Measurements from ENCODE around the gene FRMD4A.
"Not testable (repeated sequence)": the region's sequence is repeated elsewhere in the genome, so short reads cannot be mapped to it uniquely, and the experiment has no call there.

The FRMD4A gene

GRCh38 chr10:13829790-13830189 is 500.9 kb downstream of the FRMD4A start:
- no peak for DNase-seq

DNA sequence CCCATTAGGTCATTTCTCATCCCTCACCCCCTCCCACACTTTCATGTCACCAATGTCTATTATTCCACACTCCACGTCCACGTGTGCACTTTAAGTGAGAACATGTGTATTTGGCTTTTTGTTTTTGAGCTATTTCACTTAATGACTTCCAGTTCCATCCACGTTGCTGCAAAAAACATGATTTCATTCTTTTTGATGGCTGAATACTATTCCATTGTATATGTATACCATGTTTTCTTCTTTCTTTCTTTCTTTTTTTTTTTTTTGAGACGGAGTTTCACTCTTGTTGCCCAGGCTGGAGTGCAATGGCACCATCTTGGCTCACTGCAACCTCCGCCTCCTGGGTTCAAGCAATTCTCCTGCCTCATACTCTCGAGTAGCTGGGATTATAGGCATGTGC is 502.4 kb downstream of the FRMD4A start:
- not testable (repeated sequence) for DNase-seq

DNA sequence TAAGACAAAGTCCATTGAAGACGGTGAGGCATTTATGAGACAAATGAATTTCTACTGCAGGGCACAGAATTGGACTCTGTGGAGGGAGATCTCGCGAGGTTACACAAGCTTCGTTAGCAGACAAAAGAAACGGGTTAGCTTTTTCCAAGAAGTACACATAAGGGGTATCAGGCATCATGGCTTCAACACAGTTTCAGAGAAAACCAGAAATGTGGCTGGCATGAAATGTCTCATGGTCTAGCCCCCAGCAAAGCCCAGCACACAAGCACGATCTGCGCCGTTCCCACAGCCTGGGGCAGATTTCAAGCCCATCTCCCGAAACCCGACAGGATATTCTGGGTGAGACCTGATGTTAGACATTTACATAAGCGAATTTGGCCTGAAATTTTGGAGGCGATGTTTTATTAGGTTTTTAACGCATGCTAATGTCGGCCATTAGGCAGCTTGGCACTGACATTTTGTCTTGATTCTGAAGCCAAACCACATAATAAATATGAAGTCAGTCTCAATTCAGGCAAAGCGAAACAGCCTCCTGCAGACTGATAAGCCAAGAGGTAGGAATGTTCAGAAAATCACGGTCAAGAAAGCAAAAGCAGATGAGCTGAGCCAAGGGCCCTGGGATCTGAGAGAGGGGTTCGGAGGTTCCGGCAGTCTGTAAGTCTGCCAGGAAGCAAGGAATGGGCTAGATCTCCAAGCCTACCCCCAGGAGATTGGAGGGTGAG is 503.5 kb downstream of the FRMD4A start:
- DNase-seq = no peak

DNA sequence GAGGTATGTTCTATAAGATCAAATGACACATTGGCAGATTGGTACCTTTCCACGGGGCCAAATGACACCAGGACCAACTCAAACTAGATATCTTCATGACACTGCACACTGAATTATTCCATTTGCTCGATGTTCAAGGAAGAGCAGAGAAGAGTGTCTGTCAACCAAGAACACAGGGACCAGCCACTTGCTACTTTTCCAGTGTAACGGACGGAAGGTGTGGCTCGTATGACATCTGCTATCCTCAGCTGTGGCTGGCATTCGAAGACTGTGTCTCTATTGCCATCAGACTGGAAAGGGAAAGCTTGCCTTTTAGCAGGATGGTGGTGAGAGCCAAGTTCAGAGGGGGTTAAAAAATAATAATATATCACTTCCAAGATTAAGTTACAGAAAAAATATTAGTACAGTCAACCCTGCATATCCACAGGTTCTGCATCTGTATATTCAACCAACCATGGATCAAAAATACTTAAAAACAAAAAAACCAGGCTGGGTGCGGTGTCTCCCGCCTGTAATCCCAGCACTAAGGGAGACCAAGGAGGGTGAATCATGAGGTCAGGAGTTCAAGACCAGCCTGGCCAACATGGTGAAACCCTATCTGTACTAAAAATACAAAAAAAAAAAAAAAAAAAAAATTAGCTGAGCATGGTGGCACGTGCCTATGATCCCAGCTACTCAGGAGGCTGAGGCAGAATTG is 506.9 kb downstream of the FRMD4A start:
- no peak for DNase-seq

GRCh38 chr10:13823096-13823708 is 507.5 kb downstream of the FRMD4A start:
- no peak for DNase-seq

GRCh38 chr10:13822490-13822889 is 508.2 kb downstream of the FRMD4A start:
- no peak for DNase-seq

DNA sequence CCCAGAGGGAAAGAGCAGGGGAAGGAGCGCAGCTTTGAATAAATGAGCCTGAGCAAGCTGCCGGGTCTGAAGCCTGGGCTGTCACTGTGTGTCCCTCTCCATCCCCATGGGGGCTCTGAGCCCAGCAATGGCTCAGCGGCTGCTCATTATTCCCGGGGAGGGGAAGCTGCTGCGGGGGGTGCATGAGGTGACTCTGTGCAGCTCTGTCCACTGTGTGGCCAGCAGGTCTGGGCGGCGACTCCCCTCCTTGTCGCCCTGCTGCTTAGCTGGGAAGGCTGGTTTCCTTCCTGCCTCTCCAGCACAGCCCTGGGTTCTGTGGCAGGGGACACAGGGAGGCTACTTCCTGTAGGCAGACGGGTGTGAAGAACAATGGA is 509.8 kb downstream of the FRMD4A start:
- DNase-seq = no peak

DNA sequence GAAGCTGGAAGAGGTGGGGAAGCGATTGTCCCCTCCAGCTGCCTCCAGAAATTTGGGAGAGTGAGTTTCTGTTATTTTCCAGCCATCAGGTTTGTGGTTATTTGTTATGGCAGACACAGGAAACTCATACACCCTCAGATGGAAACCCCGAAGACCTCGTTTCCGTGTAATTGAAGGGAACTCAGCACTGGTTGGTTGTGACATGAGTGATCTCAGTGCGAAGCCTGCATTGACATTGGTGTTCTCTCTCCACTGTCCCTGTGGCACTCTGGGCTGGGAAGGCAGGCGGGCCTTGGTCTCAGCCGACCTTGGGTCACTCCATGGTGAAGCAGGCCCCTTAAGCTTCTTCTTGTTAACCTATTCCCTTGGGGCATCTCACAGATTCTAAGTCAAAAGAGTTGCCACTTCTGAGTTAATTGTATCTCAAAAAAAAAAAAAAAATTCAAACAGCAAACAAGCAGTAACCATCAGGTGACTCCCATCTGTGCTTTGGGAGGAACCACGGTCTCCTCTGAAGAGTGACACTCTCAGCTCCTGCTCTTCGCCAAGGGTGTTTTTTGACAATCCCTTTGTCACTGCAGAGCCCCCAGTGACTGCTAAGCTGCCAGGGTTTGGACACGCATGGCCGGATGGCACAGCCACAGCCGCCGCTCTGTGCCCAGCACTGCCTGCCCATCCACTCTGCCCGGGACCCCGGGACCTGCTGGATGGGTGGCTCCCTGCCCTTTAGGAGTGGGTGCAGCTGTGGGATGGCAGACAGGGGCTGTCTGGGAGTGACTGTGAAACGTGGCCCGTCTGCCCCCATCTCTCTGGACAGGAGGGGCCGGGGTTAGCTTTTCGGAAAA is 510.4 kb downstream of the FRMD4A start:
- DNase-seq = no peak

DNA sequence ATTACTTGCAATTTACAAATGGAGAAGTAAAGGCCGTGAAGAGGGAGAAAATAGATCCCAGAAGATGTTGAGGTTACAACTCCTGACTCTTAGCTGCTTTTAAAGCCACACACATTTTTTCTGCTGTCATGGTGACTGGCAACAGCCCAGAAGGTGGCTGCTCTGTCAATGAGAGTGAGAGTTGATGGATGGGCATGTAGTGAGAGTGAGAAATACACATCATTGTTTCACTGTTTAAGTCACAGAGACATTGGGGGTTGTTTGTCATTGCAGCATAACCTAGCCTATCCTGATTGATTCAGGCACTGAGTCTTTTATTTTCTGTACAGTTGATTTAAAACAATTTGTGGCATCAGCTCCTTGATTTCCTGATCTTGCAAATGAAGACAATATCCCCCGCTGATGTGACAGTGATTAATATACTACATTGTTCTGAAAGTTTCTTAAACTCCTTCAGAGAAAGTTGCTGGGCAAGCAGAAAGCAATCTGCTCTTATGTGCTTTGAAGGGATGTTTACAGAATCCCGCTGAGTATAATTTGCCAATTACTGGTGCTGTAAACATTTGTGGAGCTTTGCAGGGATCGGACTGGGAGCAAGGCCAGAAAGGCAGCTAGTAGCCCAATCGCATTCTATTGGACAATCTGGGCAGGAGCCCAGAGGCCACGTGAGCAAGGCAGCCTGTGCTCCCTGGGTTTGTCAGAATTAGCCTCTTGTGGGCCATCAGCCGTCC is 514.4 kb downstream of the FRMD4A start:
- DNase-seq = no peak

DNA sequence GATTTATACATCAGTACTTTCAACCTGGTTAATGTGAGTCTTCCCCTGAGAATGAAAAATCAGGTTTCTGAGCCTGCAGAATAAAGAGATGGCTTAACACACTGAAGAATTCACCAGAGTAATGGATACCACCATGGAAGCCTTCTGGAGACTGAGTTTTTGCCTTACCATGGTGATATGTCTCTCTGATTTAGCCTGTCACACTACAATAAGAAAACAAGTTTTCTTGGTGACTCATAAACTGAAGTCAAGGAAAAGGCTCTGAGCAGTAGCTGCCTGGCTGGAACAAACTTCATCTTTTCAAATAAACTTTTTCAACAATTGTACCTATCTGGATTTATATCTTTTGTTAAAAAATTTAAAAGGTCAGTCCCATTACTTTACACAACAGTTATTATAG is 515.0 kb downstream of the FRMD4A start:
- DNase-seq = no peak

- DNase-seq = no peak
These were observed 517.2 kb downstream of the FRMD4A start for GRCh38 chr10:13813550-13813949.

- no peak for DNase-seq
These were observed 517.9 kb downstream of the FRMD4A start for GRCh38 chr10:13812804-13813203.

- no peak for DNase-seq
These were observed 520.2 kb downstream of the FRMD4A start for GRCh38 chr10:13810568-13810967.

DNA sequence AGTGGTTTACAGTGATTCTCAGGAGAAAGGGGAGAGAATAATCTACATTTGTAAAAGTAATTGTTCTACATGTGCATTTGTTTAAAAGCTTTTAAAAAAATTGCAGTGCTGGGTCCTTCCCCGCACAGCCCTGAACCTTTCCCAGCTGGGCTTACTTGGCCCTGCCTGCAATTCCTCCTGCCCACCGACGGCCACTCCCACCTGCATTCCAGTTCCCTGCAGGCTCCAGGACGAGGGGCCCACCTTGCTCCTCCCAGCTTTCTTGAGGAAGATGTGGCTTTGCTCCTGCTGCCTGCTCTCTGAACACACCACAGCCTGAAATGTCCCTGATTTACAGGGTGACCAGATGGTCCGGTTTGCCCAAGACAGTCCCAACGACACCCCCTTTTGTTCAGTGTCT is 521.3 kb downstream of the FRMD4A start:
- DNase-seq = no peak

- DNase-seq = no peak
These were observed 522.0 kb downstream of the FRMD4A start for GRCh38 chr10:13808556-13809391.

DNA sequence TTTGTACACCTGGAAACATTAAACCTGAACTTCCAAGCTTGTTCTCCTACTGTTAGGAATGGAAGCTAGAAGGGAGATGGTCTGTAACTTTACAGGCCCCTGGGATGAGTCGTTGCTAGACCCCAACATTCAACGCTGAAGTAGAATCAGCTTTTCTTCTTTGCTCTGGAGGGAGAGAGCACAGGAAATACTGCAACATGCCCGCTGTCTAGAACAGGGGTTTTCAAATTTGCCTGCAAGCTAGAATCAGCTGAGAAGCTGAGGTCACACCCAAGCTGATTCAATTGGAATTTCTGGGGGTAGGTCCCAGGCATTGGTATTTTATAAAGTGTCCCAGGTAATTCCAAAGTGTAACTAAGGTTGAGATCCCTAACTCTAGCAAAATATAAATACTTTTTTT is 524.3 kb downstream of the FRMD4A start:
- DNase-seq = no peak

DNA sequence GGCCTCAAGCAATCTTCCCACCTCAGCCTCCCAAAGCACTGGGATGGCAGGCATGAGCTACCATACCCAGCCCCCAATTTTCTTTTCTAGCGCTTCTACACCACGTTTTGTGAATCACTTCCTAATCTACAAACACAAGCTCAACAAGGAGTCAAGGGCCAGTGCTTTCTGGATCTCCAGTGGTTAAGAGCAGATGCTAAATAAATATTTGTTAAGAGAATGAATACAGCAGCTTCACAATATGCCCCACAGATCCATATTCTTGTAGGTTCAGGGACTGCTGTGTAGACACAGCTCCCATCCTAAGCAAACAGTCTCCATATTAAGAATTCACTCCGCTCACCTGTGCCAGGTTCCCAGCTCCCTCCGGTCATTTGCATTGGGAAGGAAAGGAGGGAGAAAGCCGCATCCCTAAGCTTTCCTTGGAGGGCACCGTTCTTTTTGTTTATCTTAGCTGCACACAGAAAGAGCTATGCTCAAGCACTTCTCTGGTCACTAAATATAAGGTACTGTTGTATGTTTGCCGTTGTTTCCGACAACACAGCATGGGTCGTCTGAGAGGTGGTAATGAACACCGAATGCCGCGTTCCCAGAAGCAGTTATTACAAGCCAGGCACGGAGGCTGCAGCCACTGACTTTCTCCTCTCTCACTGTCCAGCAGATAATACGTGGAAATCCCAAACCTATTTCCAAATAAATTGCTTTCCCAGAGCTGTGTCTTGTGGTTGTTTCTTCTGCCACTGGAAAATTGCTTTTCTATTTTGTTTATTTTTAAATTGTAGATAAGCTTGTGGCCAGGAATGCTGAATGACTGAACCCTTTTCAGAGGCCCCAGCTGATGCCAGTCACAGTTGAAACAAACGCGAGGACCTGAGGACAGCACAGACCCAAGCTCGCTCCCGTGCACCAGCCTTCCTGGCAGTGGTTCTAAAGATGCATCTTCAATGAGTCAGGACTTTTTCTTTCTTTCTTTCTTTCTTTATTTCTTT is 526.9 kb downstream of the FRMD4A start:
- no peak for DNase-seq

DNA sequence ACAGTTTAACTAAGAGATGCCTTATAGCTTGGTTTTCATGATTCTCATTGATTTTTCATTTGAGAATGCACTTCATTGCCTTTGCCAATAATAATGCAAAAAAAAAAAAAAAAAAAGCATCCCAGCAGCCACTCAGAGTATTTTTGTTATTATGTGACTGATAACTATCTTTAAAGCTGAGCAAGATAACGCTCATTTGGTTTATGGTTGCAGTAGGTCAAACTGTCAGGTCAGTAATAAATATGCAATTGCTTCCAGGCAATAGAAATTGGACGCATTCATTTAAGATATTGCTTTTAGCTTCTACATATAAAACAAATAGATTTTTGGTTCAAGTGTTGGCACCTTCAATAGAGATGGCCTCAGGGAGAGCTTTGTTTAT is 528.8 kb downstream of the FRMD4A start:
- DNase-seq = no peak

GRCh38 chr10:13801156-13801906 is 529.4 kb downstream of the FRMD4A start:
- no peak for DNase-seq

DNA sequence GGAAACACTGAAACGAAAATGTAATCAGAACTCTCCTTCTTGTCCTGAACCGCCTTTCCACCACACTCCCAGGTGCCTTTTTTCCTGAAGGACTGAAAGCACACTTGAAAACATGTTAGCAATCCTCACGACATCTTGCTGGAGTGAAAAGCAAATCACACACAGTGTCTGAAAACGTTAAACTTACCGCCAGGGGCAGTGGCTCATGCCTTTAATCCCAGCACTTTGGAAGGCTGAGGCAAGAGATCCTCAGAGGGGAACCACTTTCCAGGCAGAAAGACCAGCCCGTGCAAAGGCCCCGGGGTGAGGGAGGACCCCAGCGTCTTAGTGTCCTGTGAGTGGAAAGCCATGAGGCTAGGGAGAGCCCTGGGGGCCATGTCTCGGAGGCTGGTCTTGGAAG is 533.6 kb downstream of the FRMD4A start:
- no peak for DNase-seq

All from CD4-positive, alpha-beta T cell treated with Interleukin-21 for 1 hour (primary cell).